ENCODE data around the gene ASCC1. TPM values are rescaled to one million over a fixed set of nuclear protein-coding genes. Genes with fewer than 3 reads are reported as not detected.

The ASCC1 gene
- total and polyA plus RNA-seq, 2 donors (not counting 3 experiments of a cell fraction or from before 2014, with no cell fraction given): 16.0 to 24.9 TPM

GRCh38 chr10:72186258-72186981 lies 29.7 kb downstream of the ASCC1 start:
- TSS peak; percentile 64 for BruUV-seq (replicated peaks)
- FAIRE-seq (peak; percentile 87), DNase-seq (ENCODE audit: low read depth, low spot score) (peak; percentile 80)
- peak overlapping the region; percentile 61 for H3K9ac ChIP-seq (replicated peaks; ENCODE audit: extremely low read depth, insufficient read depth, low read length)
- peaks cover 11% of the 10 kb centered on the region for H3K4me1 ChIP-seq (ENCODE audit: control insufficient read depth, extremely low read depth, insufficient read depth, low read length)
- H2AFZ ChIP-seq (ENCODE audit: low read depth, low read length): peak overlapping the region; percentile 81
- no peaks in the 10 kb centered on the region for H3K27me3 ChIP-seq (ENCODE audit: control insufficient read depth in 2 of 2, insufficient read depth in 2 of 2, low read length in 2 of 2)
- H3K27ac ChIP-seq (ENCODE audit: insufficient read depth, low read depth, low read length): peak overlapping the region; percentile 57
- H3K9me1 ChIP-seq (replicated peaks; ENCODE audit: control insufficient read depth, extremely low read depth, insufficient read depth, low read length): no peaks in the 10 kb centered on the region
- H3K9me3 ChIP-seq (replicated peaks; ENCODE audit: control insufficient read depth, insufficient read depth, low read length): no peaks in the 10 kb centered on the region
- peak overlapping the region; percentile 51 for H3K4me2 ChIP-seq (ENCODE audit: insufficient read depth, low read length)
- no peaks in the 10 kb centered on the region for H3K36me3 ChIP-seq (ENCODE audit: control insufficient read depth in 2 of 2, extremely low read depth in 1 of 2, insufficient read depth in 2 of 2, low read length in 2 of 2)
- H3K4me3 ChIP-seq (replicated peaks in 1 of 3; ENCODE audit: insufficient read depth in 1 of 3, low read depth in 1 of 3, low read length in 3 of 3): peak overlapping the region in 2 of 3 experiments; percentile 7 to 39
- H4K20me1 ChIP-seq (replicated peaks; ENCODE audit: control insufficient read depth, extremely low read depth, insufficient read depth, low read length): no peaks in the 10 kb centered on the region
- intact Hi-C loops (cut with micrococcal nuclease) (loop anchor here (2.0 kb wide), 1 partner anchor 16 kb away; no protein-coding TSS in a partner anchor), dilution Hi-C loops (cut with MboI; ENCODE audit: extremely low pct_ligation_motif_present, low sequenced_read_pairs) (no loop called here)
- CTCF ChIA-PET: interaction anchor here (0.6 to 2.0 kb wide), 9 partner anchors 9 to 857 kb away, joined by 3 to 13 read pairs (median 5); partner anchors contain the start of genes ANAPC16 and ASCC1
- TF ChIP-seq MYC (IDR thresholded peaks at IDR 0.05; ENCODE audit: low read depth, low read length) (no peak), POLR2AphosphoS5 (IDR thresholded peaks at IDR 0.05; ENCODE audit: insufficient read depth, low read depth, low read length) (peak; percentile 14), FOS (IDR thresholded peaks at IDR 0.05; ENCODE audit: borderline replicate concordance, insufficient read depth, low read length) (peak; percentile 14), MAX (IDR thresholded peaks at IDR 0.05; ENCODE audit: insufficient read depth, insufficient read length) (no peak), EZH2 (IDR thresholded peaks at IDR 0.05; ENCODE audit: borderline replicate concordance, low read depth, low read length, severe bottlenecking) (no peak)
- POLR2A ChIA-PET: interaction anchor here (0.6 to 1.0 kb wide), 4 partner anchors 10 to 60 kb away, joined by 3 to 6 read pairs (median 4); no protein-coding TSS in a partner anchor
- H3K79me2 ChIP-seq (ENCODE audit: control insufficient read depth, insufficient read depth, low read length): no peaks in the 10 kb centered on the region

GRCh38 chr10:72184156-72184555 lies 31.9 kb downstream of the ASCC1 start:
- H3K4me3 ChIP-seq (replicated peaks in 1 of 3; ENCODE audit: insufficient read depth in 1 of 3, low read depth in 1 of 3, low read length in 3 of 3): no peak overlapping the region
- no peaks in the 10 kb centered on the region for H3K9me1 ChIP-seq (replicated peaks; ENCODE audit: control insufficient read depth, extremely low read depth, insufficient read depth, low read length)
- H3K36me3 ChIP-seq (ENCODE audit: control insufficient read depth in 2 of 2, extremely low read depth in 1 of 2, insufficient read depth in 2 of 2, low read length in 2 of 2): no peaks in the 10 kb centered on the region
- H3K4me1 ChIP-seq (ENCODE audit: control insufficient read depth, extremely low read depth, insufficient read depth, low read length): peaks cover 11% of the 10 kb centered on the region
- no peaks in the 10 kb centered on the region for H3K27me3 ChIP-seq (ENCODE audit: control insufficient read depth in 2 of 2, insufficient read depth in 2 of 2, low read length in 2 of 2)
- intact Hi-C loops (cut with micrococcal nuclease): no loop called here
- H4K20me1 ChIP-seq (replicated peaks; ENCODE audit: control insufficient read depth, extremely low read depth, insufficient read depth, low read length): no peaks in the 10 kb centered on the region
- no peak for TF ChIP-seq MYC (IDR thresholded peaks at IDR 0.05; ENCODE audit: low read depth, low read length)
- TF ChIP-seq EZH2 (IDR thresholded peaks at IDR 0.05; ENCODE audit: borderline replicate concordance, low read depth, low read length, severe bottlenecking): no peak
- no peaks in the 10 kb centered on the region for H3K79me2 ChIP-seq (ENCODE audit: control insufficient read depth, insufficient read depth, low read length)
- H3K27ac ChIP-seq (ENCODE audit: insufficient read depth, low read depth, low read length): no peak overlapping the region
- no peak overlapping the region for H3K4me2 ChIP-seq (ENCODE audit: insufficient read depth, low read length)
- no peak overlapping the region for H3K9ac ChIP-seq (replicated peaks; ENCODE audit: extremely low read depth, insufficient read depth, low read length)
- CTCF ChIA-PET: interaction anchor here (1.9 kb wide), 1 partner anchor 10 kb away, joined by 8 read pairs; no protein-coding TSS in a partner anchor
- BruUV-seq (replicated peaks): no TSS peak
- DNase-seq (ENCODE audit: low read depth, low spot score) (no peak), FAIRE-seq (no peak)
- H3K9me3 ChIP-seq (replicated peaks; ENCODE audit: control insufficient read depth, insufficient read depth, low read length): no peaks in the 10 kb centered on the region
- H2AFZ ChIP-seq (ENCODE audit: low read depth, low read length): no peak overlapping the region
- POLR2A ChIA-PET: no interaction called here
- dilution Hi-C loops (cut with MboI; ENCODE audit: extremely low pct_ligation_motif_present, low sequenced_read_pairs): no loop called here
